ENCODE results near the gene GBP4. TPM values are rescaled to one million over a fixed set of nuclear protein-coding genes. Genes with fewer than 3 reads are reported as not detected.

GBP4 gene
- total RNA-seq, 4 donors from 2014 or later, result 1.6 to 15.0 (median 5.0) TPM

DNA sequence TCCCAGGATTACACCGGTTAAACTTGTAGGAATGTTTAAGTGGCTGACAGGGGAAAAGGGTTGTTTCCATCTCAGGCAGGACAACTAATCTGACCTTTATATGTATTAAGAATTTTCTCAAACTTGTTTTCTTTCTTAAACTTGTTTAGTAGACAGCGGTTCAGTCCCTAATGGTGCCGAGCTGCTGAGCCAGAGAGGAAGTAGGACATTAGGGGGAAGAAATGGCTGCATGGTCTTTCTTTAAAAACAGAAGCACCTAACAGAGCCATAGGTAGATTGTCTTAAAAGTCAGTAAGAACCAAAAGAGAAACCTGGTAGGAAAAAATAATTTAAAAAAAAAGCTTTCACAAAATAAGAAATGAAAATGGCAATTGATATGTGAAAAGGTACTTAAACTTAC is 3.3 kb downstream of the GBP4 start:
- H3K27me3 ChIP-seq, result no peaks in the 10 kb centered on the region
- ATAC-seq (no peak), DNase-seq (no peak)
- H3K9me3 ChIP-seq, result no peaks in the 10 kb centered on the region
- no peak overlapping the region for H3K27ac ChIP-seq
- in situ Hi-C loops (cut with MboI; ENCODE audit: low sequenced_read_pairs in 4 of 4) (no loop called here), intact Hi-C loops (cut with DNase I; ENCODE audit: low total_unique reads) (no loop called here)
- H3K4me3 ChIP-seq, result peak overlapping the region in 1 of 4 donors; percentile 12
- TF ChIP-seq POLR2A (IDR thresholded peaks at IDR 0.05) (no peak), CTCF (IDR thresholded peaks at IDR 0.05 in 4 of 5, conservative IDR thresholded peaks at IDR 0.05 in 1 of 5) (no peak)
- no peaks in the 10 kb centered on the region for H3K36me3 ChIP-seq
- H3K4me1 ChIP-seq, result peaks cover 6 to 7% of the 10 kb centered on the region in 2 donors

GRCh38 chr1:89191314-89191713 is 7.4 kb downstream of the GBP4 start:
- peaks cover 0 to 2% of the 10 kb centered on the region in 2 donors for H3K4me1 ChIP-seq
- H3K4me3 ChIP-seq, result no peak overlapping the region
- no peaks in the 10 kb centered on the region for H3K36me3 ChIP-seq
- TF ChIP-seq CTCF (IDR thresholded peaks at IDR 0.05 in 4 of 5, conservative IDR thresholded peaks at IDR 0.05 in 1 of 5) (no peak), POLR2A (IDR thresholded peaks at IDR 0.05) (no peak)
- no peaks in the 10 kb centered on the region for H3K27me3 ChIP-seq
- ATAC-seq (no peak), DNase-seq (no peak)
- intact Hi-C loops (cut with DNase I; ENCODE audit: low total_unique reads), result no loop called here
- in situ Hi-C loops (cut with MboI; ENCODE audit: low sequenced_read_pairs in 4 of 4), result no loop called here
- H3K27ac ChIP-seq, result no peak overlapping the region
- H3K9me3 ChIP-seq, result no peaks in the 10 kb centered on the region

- DNase-seq (no peak), ATAC-seq (no peak)
- H3K36me3 ChIP-seq, result no peaks in the 10 kb centered on the region
- H3K27me3 ChIP-seq, result no peaks in the 10 kb centered on the region
- in situ Hi-C loops (cut with MboI; ENCODE audit: low sequenced_read_pairs in 4 of 4), result no loop called here
- H3K4me3 ChIP-seq, result no peak overlapping the region
- intact Hi-C loops (cut with DNase I; ENCODE audit: low total_unique reads), result no loop called here
- H3K9me3 ChIP-seq, result no peaks in the 10 kb centered on the region
- no peaks in the 10 kb centered on the region for H3K4me1 ChIP-seq
- TF ChIP-seq POLR2A (IDR thresholded peaks at IDR 0.05) (no peak), CTCF (IDR thresholded peaks at IDR 0.05 in 4 of 5, conservative IDR thresholded peaks at IDR 0.05 in 1 of 5) (no peak)
- H3K27ac ChIP-seq, result no peak overlapping the region
These were observed 8.7 kb downstream of the GBP4 start for GRCh38 chr1:89190017-89190416.

GRCh38 chr1:89179343-89179742 is 19.4 kb downstream of the GBP4 start:
- Histone ChIP-seq H3K27me3 (no peaks in the 10 kb centered on the region), H3K27ac (no peak overlapping the region), H3K9me3 (no peaks in the 10 kb centered on the region), H3K4me3 (no peak overlapping the region), H3K4me1 (no peaks in the 10 kb centered on the region), H3K36me3 (peaks cover 0 to 8% of the 10 kb centered on the region in 2 donors)
- in situ Hi-C loops (cut with MboI; ENCODE audit: low sequenced_read_pairs in 4 of 4), result no loop called here
- ATAC-seq (no peak), DNase-seq (no peak)
- no peak for TF ChIP-seq CTCF (IDR thresholded peaks at IDR 0.05 in 4 of 5, conservative IDR thresholded peaks at IDR 0.05 in 1 of 5)
- no peak for TF ChIP-seq POLR2A (IDR thresholded peaks at IDR 0.05)
- intact Hi-C loops (cut with DNase I; ENCODE audit: low total_unique reads), result no loop called here

GRCh38 chr1:89176971-89177370 is 21.8 kb downstream of the GBP4 start:
- TF ChIP-seq POLR2A (IDR thresholded peaks at IDR 0.05), result no peak
- TF ChIP-seq CTCF (IDR thresholded peaks at IDR 0.05 in 4 of 5, conservative IDR thresholded peaks at IDR 0.05 in 1 of 5), result no peak
- Histone ChIP-seq H3K9me3 (no peaks in the 10 kb centered on the region), H3K4me3 (no peak overlapping the region), H3K36me3 (no peaks in the 10 kb centered on the region), H3K4me1 (no peaks in the 10 kb centered on the region), H3K27ac (no peak overlapping the region), H3K27me3 (no peaks in the 10 kb centered on the region)
- DNase-seq (no peak), ATAC-seq (no peak)
- intact Hi-C loops (cut with DNase I; ENCODE audit: low total_unique reads), result no loop called here
- in situ Hi-C loops (cut with MboI; ENCODE audit: low sequenced_read_pairs in 4 of 4), result no loop called here
